GM19324 (cell line): ENCODE data around the gene MACF1.

Experiments used
- ATAC-seq: cut with Tn5 transposase; IDR thresholded peaks from one replicate; pipeline ENCODE4 v1.9.1; 2021; ENCODE audit warnings: mild to moderate bottlenecking, moderate library complexity; ENCODE audit not compliant: unreplicated experiment, low FRiP score

MACF1 gene

DNA sequence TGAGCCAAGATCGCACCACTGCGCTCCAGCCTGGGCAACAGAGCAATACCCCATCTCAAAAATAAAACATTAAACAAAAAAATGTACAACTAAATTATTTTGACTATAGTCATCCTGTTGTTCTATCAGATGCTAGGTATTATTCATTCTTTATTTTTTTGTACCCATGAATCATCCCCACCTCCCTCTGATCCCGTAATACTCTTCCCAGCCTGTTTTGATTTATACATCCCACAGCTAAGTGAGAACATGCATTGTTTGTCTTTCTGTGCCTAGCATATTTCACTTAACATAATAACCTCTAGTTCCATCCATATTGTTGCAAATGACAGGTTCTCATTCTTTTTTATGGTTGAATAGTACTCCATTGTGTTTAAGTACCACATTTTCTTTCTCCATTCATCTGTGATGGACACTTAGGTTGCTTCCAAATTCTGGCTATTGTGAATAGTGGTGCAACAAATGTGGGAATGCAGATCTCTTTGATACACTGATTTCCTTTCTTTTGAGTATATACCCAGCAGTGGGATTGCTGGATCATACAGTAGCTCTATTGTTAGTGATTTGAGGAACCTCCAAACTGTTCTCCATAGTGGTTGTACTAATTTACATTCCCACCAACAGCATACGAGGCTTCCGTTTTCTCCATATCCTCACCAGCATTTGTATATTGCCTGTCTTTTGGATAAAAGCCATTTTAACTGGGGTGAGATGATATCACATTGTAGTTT lies 84.4 kb downstream of the MACF1 start:
- no peak for ATAC-seq

DNA sequence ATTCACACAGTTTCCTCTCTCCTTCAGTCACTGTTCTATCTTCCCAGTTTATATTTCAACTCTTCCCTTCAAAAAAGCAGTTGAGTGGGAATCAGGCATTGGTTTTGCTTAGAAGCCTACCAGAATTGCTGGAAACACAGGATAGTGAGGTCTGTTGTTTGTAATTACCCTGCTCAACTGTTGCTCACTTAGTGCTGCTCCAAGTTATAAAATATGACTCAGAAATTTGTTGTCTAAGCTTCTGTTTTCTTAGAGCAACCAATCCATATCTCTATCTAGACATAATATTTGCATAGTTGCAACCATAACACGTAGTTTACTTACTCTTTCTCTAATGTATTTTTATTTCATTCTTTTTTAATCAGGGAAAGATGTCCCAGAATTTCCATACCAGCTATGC lies 87.9 kb downstream of the MACF1 start:
- ATAC-seq = no peak

DNA sequence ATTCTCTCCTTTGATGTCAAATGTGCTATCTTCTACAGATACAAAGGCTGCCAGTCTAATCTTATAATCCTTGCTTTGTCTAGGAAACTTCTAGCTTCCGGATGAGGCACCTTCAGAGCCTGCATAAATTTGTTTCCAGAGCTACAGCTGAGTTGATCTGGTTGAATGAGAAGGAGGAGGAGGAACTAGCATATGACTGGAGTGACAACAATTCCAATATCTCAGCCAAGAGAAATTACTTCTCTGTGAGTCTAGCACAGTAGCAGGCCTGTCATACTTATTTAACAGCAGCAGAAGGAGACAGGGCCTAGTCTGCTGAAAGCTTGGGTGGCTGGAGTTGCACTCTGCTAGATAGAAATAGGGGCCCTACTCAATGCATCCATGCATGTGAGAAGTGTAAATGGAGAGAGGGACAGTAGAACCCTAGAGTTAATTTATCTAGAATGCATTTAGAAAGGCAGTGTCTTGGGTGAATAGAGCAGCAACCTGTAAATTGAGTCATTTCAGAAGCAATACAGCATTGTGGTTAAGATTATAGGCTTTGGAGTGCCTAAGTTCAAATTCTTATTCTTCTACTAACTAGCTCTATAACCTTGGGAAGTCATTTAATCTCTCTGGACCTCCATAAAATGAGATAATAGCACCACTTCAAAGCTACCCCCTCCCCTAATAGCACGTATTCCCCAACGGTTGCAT lies 89.0 kb downstream of the MACF1 start:
- no peak for ATAC-seq

DNA sequence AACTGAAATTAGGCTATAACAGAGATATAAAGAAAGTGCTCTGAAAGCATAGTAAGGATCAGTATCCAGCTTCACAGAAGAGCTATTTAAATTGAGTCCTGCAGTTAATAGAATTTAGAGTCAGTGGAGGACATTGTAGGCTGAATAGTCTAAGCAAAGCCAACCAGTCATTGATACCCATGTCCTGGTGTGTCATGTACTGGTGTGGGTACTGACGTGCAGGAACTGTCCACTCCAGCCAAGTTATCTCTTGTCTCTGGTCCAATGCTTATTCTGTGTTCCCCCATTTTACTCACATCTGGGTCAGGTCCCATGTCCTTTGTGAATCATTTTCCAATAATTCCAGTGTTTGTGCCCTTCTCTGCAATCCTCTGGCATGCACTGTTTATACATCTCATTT lies 90.0 kb downstream of the MACF1 start:
- no peak for ATAC-seq

DNA sequence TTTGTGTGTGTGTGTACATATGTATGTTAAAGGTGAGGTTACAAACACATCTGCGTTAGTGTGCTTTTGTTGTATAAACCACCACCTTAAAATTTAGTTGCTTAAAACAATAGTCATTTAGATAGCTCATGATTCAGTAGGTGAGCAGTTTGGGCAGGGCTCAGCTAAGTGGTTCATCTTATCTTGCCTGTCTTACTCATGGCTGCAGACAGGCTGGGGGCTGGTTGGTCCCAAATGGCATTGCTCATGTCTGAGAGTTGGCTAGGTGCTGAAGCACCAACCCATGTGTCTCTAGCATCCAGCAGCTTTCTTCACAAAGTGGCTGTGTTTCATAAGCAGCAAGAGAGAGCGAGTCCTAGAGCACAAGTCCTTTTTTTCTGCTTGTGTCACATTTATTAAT lies 91.4 kb downstream of the MACF1 start:
- ATAC-seq = no peak

DNA sequence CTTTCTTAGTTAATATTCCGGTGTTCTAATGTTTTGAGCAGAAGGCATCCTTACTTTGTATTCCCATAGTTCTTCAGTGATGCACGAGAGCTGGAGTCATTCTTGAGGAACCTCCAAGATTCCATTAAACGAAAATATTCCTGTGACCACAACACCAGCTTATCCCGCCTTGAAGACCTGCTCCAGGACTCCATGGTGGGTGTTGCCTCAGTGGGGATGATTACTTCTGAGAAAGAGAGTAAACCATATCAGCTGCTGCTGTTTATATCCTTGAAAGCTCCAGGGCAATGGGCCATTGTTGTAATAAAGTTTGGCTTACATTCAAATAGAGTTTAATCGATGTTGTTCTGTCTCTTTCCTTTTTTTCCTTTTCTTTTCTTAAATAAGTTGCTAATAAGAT lies 93.1 kb downstream of the MACF1 start:
- no peak for ATAC-seq

DNA sequence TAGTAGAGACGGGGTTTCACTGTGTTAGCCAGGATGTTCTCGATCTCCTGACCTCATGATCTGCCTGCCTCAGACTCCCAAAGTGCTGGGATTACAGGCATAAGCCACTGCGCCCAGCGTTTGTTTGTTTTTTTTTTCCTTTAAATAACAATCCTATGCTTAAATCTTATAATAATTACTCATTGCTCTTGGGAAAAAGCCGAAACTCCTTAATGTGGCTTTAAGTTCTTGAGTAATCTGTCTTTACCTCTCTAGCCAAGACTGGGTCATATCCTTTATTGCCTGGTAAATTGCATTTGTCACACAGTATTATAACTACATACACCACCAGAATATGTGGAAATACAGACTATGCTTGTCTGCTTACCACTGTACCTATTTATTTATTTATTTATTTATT lies 97.1 kb downstream of the MACF1 start:
- no peak for ATAC-seq

DNA sequence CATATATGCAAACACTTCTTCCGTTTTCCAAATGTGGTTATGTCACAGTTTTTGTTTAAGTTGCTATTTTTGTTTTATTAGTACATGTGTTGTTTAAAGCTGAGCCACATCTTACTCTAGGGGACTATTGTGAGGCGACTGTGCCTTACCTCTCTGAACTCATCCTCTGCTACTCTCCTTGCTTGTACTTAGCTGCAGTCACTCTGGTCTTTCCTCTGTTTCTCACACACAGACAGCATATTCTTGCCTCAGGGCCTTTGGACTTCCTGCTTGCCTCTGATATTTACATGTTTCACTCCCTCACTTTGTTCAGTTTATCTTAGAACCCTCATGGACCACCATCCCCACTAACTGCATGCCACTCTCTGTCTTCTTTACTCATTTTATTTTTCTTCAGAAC lies 101.1 kb downstream of the MACF1 start:
- ATAC-seq = no peak

DNA sequence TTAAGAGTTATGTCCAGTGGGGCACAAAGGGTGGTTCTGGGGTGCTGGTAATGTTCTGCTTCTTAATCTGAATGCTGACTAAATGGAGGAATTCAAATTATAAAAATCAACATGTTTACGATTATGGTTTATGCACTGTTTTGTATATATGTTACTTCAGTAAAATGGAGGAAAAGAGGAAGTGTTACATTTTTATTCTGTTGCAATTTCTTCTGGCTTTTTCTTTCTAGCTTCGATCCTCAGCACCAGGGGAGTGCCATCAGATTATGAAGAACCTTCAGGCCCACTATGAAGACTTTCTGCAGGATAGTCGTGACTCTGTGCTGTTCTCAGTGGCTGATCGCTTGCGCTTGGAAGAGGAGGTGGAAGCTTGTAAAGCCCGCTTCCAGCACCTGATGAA lies 105.5 kb downstream of the MACF1 start:
- no peak for ATAC-seq

DNA sequence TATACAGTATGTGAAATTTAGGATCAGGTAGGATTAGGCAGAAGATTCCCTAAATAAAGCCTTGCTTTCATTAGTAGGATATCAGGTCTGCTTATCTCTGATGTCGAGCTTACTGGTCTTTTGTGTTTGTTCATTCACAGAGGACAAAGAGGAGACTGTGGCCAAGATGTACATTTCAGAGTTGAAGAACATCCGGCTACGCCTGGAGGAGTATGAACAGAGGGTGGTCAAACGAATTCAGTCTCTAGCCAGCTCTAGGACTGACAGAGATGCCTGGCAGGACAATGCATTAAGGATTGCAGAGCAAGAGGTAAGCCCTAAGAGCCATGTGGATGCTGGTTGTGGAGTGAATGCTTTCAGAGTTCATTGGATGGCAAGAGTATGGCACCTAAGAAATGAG lies 106.2 kb downstream of the MACF1 start:
- no peak for ATAC-seq

DNA sequence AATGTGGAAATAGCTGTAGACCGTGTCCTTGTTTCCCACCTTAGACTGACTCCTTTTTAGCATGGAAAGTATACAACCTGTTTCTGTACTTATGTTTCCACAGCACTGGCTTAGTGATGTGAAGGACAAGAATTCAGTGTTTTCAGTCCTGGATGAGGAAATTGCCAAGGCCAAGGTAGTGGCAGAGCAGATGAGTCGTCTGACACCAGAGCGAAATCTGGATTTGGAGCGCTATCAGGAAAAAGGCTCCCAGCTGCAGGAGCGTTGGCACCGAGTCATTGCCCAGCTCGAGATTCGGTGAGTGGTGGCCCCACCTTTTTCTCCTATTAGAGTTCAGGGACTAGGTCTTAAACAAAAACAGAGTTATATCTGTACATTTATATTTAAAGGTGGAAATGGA lies 112.6 kb downstream of the MACF1 start:
- no peak for ATAC-seq

DNA sequence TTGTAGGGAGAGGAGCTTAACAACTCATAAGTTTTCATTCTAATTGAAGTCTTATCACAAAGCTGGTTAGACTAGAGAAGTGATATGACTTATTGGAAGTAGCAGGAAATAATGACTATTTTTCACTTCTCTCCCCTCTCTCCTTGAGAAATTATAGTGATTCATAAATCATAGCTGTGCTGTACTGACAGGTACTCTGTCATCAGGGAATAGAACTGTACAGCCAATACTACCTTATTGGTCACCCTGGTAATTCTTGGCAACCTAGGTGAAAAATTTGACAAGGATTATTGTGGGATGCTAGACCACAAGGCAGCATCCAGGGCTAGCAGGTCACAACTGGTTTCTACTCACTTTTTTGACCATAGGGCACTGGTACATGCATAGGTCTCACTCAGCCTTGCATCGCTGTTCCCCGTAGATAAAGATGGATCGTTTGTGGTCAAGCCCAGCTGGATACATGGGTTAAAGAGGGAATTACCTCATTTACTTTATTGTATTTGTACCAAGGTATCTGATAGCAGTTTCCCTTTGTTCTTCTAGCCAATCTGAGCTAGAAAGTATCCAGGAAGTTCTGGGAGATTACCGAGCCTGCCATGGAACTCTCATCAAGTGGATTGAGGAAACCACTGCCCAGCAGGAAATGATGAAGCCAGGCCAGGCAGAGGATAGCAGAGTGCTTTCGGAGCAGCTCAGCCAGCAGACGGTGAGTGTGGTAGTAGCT lies 113.6 kb downstream of the MACF1 start:
- ATAC-seq = no peak

DNA sequence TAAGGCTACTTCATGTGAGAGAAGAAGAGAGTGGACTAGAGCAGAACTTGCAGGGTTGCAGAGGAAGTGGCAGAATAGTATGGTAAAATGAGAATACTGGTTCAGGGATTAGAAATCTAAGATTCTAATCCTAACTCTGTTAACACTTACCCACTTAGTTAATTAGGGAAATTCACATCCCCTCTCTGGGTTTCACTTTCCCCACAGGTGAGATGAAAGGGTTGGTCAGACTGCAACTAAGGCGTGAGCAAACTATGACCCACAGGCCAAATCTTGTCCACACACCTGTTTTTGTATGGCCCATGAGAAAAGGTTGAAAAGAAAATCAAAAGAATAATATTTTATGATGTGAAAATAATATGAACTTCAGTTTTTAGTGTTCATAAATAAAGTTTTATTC lies 117.5 kb downstream of the MACF1 start:
- ATAC-seq = no peak

DNA sequence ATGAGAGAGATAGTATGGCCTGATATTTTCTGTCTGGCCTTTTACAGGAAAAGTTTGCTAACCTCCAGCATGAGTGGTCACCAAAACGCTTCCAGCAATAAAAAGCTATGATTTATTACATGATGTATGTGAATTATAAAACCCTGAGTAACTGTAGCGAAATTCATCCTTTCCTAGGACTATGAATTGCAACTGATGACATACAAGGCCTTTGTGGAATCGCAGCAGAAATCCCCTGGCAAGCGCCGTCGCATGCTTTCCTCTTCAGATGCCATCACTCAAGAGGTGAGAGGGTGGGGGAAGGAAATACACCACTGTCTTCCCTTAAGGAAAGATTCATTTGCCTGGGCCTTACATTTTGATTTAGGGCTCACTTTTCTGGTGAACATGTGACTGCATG lies 117.9 kb downstream of the MACF1 start:
- no peak for ATAC-seq

DNA sequence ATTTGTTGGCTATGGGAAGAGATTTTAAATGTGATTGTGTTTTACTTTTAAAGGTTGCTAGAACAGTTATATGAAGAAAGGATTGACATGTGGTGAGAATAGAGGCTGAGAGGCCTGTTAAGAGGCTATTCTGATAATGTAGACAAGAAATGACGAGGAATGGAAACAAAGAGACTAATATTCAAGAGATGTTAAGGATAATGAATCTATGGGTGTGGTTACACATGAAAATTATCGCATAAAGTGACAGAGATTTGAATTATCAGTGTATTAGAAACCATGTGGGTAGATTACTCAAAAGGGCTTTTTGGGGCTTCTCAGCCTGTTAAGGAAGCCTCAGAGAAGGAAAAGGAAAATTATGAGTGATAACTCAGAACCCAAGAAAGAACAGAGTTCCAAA lies 120.4 kb downstream of the MACF1 start:
- ATAC-seq = no peak

DNA sequence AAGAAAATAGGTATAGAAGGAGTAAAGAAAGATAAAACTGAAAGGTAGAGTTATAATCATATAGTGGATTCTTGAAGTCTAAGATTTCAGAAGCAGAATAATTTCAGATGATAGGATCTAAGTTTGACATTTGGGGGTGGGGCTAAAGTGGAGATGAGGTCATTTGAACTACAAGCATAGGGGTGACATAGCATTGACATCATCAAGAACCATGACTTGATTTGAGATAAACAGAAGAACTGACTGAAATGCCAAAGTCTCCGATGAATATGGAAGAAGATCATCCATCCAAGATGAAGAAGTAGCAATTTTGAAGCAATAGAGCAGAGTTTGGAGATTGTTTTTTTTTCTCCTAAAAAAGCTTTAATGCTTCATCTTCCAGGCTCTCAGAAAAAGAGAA lies 122.3 kb downstream of the MACF1 start:
- ATAC-seq = no peak

DNA sequence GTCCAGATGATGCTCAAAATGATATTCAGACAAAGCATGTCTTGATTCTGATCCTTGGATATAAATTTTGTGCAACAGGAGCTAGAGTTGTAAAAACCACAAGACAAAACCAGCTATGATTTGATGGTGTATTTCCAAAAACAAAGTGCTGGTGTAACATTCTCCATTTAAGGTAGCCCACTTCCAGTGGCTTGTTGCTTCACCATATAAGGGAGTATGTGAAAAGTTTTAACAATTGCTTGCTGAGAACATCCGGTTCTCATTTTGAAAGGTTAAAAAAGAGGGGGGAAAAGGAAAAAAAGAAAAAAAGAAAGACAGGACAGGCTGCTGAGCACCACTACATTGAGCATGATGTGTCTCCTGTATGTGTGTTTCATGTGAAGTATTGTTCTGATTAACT lies 123.6 kb downstream of the MACF1 start:
- ATAC-seq = no peak

DNA sequence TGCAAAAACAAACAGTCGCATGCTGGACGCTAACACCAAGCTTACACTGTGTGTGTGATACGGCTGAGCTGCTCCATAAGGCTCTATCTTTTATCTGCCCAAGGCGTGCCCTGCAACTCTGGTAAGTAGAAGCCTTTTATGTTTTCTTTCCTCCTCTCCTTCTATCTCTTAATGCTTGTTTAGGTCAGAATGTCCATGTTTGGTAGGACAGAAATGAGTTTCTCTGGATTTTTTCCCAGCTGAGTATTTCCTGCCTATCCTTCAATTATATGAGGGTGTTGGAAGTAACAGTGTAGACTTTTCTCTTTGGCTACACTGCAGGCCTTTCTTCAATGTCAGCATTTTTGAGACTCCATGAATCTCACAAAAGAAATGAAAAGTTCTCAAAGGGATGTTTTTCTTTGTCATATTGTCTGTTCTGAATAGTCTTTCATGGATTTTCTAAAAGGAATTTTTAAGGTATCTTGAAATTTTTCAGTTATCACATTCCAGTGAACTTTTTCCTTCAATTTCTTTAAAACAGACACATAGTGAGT lies 124.2 kb downstream of the MACF1 start:
- ATAC-seq = no peak

DNA sequence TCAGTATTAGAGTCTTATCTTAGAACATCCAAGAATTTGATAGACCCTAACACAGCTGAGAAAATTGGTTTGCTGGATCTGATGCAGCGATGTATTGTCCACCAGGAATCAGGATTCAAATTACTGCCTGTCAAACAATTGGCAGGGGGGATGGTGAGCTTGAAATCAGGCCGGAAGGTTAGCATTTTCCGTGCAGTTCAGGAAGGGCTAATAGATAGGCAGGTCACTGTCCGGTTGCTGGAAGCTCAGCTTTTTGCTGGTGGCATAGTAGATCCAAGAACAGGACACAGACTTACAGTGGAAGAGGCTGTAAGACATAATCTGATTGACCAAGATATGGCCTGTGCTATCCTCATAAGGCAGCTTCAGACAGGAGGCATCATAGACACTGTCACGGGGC lies 127.2 kb downstream of the MACF1 start:
- ATAC-seq = no peak

DNA sequence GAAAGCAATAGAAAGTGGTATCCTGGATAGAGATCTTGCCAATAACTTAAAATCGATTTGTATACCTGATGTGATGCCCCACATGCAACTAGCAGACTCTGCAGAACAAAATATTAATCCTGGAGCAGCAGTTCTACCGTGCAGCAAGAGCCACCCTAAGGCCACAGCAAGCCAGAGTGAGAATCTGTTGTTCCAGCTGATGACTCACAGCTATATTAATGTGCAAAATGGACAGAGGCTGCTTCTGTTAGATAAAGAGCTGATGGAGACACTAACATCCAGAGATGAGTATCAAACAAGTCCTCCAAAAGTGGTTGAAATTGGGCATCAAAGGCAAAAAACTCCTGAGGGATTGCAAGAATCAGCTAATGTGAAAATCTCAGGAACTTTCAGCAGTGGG lies 127.8 kb downstream of the MACF1 start:
- ATAC-seq = no peak

DNA sequence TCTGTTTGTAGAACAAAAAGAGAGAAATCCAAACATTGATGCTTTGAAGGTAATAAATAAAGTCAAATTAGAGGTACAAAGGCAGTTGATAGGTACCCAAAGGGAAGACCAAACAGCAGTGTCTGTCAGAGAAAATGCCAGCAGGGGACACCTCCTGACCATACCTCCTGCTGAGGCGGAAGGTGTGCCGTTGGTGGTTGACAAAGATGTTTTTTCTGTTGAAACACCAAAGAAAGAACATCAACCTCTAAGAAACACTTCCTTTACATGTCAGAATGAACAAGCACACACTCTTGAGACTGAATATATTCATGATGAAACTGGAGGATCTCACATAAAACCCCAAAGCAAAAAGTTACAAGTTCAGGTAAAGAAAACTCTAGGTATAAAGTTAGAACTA lies 128.3 kb downstream of the MACF1 start:
- no peak for ATAC-seq

DNA sequence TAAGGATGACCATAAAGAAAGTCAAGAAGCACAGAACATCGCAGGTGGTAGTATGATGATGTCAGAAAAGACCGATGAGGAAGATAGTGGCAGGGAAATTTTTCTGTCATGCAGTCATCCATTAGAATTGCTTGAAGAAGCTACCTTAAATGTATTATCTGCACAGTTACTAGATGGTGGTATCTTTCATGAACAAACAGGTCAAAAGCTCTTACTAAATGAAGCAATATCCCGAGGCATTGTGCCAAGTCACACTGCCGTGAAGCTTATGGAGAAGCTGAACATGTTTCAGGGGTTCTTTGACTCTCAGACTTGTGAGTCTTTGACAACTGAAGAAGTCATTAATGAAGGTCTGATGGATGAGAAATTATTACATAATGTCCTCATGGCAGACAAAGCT lies 128.8 kb downstream of the MACF1 start:
- ATAC-seq = no peak
